T-helper 1 cell treated with Interleukin-12 subunit alpha and Interleukin-12 subunit beta and Interleukin-4 antibody, amounts not matched to agents 30 μg/mL and 1 μg/mL, for 36 hours (primary cell): ENCODE measurements around the gene LRRIQ1.

Experiments
- H3K27ac Mint-ChIP-seq: one replicate; pipeline ENCODE4 v1.8.0; 2021; ENCODE audit warnings: mild to moderate bottlenecking, mixed read lengths
- H3K27me3 Mint-ChIP-seq: one replicate; pipeline ENCODE4 v1.8.0; 2021; ENCODE audit warnings: low read depth, mixed read lengths
- H3K36me3 Mint-ChIP-seq: one replicate; pipeline ENCODE4 v1.8.0; 2021; ENCODE audit warnings: low read depth, mixed read lengths
- H3K4me1 Mint-ChIP-seq: one replicate; pipeline ENCODE4 v1.8.0; 2021; ENCODE audit warnings: low read depth, mixed read lengths
- H3K4me3 Mint-ChIP-seq: one replicate; pipeline ENCODE4 v1.8.0; 2021; ENCODE audit warnings: mild to moderate bottlenecking, moderate library complexity, mixed read lengths
- H3K9me3 Mint-ChIP-seq: one replicate; pipeline ENCODE4 v1.8.0; 2021; ENCODE audit warnings: mixed read lengths

Gene LRRIQ1

DNA sequence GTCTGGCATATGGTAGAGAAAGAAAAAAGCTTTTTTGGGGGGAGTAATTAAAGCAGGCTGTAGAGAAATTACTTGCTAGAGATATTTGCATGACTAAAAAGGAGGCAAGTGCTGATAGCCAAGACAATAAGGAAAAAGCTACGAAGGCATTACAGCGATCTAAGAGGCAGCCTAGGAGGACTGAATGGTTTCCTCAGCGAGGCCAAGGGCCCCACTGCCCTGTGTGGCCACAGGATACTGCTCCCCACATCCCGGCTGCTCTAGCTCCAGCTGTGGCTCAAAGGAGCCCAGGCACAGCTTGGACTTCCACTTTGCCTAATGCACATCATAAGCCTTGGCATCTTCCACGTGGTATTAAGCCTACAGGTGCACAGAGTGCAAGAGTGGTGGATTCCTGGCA lies 53.6 kb downstream of the LRRIQ1 start:
- no peaks in the 10 kb centered on the region for H3K4me1 Mint-ChIP-seq
- H3K9me3 Mint-ChIP-seq: no peaks in the 10 kb centered on the region

DNA sequence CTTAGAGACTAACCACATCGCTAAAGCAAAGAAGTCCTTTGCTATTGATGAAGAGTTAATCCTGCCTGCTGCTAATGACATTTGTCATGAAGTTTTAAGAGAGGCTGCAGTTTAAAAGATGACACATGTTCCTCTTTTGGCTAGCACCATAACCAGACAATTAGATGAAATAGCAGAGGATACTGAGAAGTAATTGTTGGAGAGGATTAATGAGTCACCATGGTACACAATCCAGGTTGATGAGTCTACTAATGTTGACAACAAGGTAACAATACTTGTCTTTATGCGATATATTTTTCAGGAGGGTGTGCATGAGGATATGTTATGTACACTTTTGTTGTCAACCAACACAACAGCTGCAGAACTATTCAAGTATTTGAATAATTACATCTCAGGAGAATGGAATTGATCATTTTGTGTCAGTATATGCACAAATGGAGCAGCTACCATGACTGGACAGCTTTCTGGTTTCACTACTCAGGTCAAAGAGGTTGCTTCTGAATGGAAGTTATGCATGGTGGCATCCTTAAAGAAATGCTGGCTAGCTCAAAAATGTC lies 56.7 kb downstream of the LRRIQ1 start:
- Mint-ChIP-seq H3K4me1 (no peaks in the 10 kb centered on the region), H3K9me3 (no peaks in the 10 kb centered on the region), H3K27ac (no peak overlapping the region), H3K36me3 (no peaks in the 10 kb centered on the region), H3K4me3 (no peak overlapping the region), H3K27me3 (no peaks in the 10 kb centered on the region)

More for the DNA sequence above, 53.6 kb downstream of the LRRIQ1 start:
- Mint-ChIP-seq H3K36me3 (no peaks in the 10 kb centered on the region), H3K4me3 (no peak overlapping the region), H3K27me3 (no peaks in the 10 kb centered on the region), H3K27ac (no peak overlapping the region)

DNA sequence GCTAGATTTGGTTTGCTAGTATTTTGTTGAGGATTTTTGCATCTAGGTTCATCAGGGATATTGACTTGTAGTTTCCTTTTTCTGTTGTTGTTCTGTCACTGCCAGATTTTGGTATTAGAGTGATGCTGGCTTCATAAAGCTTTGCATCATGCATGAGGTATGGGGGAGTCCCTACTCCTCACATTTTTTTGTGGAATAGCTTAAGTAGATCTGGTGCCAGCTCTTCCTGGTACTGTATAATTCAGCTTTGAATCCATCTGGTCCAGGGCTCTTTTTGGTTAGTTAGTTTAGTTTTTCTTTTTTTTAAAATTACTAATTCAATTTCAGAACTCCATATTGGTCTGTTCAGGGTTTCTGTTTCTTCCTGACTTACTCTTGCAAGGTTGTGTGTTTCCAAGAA lies 59.4 kb downstream of the LRRIQ1 start:
- H3K27ac Mint-ChIP-seq: no peak overlapping the region
- no peak overlapping the region for H3K4me3 Mint-ChIP-seq
- no peaks in the 10 kb centered on the region for H3K9me3 Mint-ChIP-seq
- no peaks in the 10 kb centered on the region for H3K27me3 Mint-ChIP-seq
- no peaks in the 10 kb centered on the region for H3K36me3 Mint-ChIP-seq
- H3K4me1 Mint-ChIP-seq: no peaks in the 10 kb centered on the region

DNA sequence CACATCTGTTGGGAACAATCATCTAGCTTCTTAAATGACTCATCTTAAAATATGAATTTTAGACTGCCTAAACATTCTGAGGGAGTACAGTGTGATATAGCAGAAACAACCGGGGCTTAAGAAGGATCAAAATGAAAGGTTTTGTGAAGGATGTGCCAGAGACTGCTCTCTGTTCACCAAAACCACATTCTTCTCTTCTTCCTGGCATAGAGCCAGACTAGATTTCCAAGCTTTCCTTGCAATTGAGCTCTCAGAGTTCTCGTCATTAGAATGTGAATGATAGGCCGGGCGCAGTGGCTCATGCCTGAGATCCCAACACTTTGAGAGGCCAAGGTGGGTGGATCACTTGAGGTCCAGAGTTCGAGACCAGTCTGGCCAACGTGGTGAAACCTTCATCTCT lies 94.5 kb downstream of the LRRIQ1 start:
- no peaks in the 10 kb centered on the region for H3K4me1 Mint-ChIP-seq
- H3K36me3 Mint-ChIP-seq: no peaks in the 10 kb centered on the region
- H3K4me3 Mint-ChIP-seq: no peak overlapping the region
- no peaks in the 10 kb centered on the region for H3K9me3 Mint-ChIP-seq
- H3K27me3 Mint-ChIP-seq: no peaks in the 10 kb centered on the region
- no peak overlapping the region for H3K27ac Mint-ChIP-seq

DNA sequence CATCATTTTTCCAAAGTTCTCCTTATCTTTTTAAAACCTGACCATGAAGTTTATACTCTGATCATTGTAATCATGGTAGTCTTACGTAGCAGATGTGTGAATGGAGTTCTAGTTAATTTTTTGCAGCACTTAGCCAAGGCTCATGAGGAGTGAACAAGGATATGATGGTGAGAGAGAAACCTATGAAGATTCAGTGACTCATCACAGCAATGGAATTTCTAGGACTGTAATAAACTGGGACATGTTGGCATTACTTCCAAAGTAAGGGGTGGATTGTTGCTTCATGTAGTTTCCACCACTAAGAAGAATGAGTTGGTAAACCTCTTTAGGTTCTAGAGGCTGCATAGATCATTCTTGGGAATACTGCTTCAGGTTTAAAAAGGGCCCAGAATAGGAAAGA lies 102.7 kb downstream of the LRRIQ1 start:
- Mint-ChIP-seq H3K4me1 (no peaks in the 10 kb centered on the region), H3K27ac (no peak overlapping the region), H3K9me3 (no peaks in the 10 kb centered on the region), H3K4me3 (no peak overlapping the region), H3K36me3 (no peaks in the 10 kb centered on the region), H3K27me3 (no peaks in the 10 kb centered on the region)

DNA sequence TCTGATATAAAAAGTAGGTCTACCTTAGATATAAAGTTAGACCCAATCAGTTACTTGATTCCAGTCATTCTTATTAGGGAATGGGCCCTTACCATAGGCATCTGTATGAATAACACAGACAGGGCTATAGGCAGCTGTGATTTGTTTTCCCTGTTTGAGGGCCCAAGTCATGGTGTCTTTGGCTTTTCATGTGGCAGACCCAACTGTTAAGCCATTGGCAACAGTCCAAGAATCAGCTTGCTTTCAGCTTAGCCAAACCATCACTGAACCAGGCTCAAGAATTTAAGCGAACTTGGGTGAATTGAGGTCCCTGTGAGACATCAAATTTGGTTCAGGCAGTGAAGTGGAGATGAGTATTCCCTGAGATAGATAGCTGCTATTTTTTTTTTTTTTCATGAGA lies 111.2 kb downstream of the LRRIQ1 start:
- H3K27me3 Mint-ChIP-seq: no peaks in the 10 kb centered on the region
- no peaks in the 10 kb centered on the region for H3K36me3 Mint-ChIP-seq
- no peak overlapping the region for H3K27ac Mint-ChIP-seq
- no peak overlapping the region for H3K4me3 Mint-ChIP-seq
- no peaks in the 10 kb centered on the region for H3K4me1 Mint-ChIP-seq
- H3K9me3 Mint-ChIP-seq: no peaks in the 10 kb centered on the region

DNA sequence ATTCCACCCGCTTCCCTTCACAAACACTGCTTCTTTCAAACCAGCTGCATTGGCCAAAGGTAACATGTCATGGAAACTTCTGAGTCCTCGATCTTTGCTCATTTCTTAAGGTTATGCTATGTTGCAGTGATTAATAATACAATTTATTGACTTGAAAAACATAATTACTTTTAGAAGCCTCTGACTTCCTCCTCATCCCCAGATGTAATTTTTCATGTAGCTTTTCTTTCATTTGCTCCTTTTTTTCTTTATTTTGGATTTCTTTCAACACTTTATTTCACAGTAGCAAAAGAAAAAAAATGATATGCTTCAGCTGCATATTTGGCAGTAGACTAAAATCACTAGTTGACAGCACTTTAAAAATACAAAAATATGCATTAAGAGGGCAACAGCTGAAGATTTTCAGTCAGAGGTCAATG lies 116.2 kb downstream of the LRRIQ1 start:
- no peak overlapping the region for H3K4me3 Mint-ChIP-seq
- H3K36me3 Mint-ChIP-seq: no peaks in the 10 kb centered on the region
- no peak overlapping the region for H3K27ac Mint-ChIP-seq
- H3K27me3 Mint-ChIP-seq: no peaks in the 10 kb centered on the region
- no peaks in the 10 kb centered on the region for H3K9me3 Mint-ChIP-seq
- no peaks in the 10 kb centered on the region for H3K4me1 Mint-ChIP-seq

DNA sequence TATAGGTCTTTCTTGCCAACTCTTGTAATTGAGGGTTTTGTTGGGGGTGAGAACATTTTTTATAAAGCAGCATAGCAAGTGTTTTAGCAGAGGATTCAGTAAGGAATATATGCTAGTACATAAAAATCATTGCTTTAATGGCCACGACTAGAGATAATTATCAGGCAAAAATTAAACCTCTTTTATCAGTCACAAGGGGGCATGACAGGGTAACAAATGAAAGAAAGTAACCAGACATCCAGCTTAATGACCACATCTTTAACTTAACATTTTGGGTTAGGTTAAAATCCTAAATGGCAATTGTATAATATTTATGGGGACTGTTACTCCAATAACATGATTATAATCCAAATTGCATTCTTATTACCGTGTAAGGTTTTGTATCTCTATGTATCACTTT lies 119.6 kb downstream of the LRRIQ1 start:
- H3K36me3 Mint-ChIP-seq: no peaks in the 10 kb centered on the region
- no peak overlapping the region for H3K4me3 Mint-ChIP-seq
- H3K9me3 Mint-ChIP-seq: no peaks in the 10 kb centered on the region
- no peaks in the 10 kb centered on the region for H3K4me1 Mint-ChIP-seq
- H3K27ac Mint-ChIP-seq: no peak overlapping the region
- no peaks in the 10 kb centered on the region for H3K27me3 Mint-ChIP-seq

DNA sequence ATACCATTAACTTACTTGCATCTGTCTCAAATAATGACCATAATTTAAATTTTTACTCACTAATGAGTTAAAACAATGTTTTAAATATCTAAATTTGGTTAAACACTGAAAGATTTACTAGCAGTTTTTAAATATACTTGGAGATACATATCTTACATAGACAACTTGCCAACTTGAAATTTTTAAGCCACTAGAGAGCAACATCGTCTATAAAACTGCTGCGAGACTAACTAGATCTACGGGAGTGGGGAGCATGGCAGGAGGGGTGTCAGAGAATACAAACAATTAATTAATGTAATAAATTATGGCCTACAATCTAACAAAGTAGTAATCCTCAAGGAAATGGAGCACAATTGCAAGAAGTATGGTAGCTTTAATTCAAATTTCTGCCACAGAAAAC lies 120.4 kb downstream of the LRRIQ1 start:
- Mint-ChIP-seq H3K27me3 (no peaks in the 10 kb centered on the region), H3K9me3 (no peaks in the 10 kb centered on the region), H3K4me1 (no peaks in the 10 kb centered on the region), H3K27ac (no peak overlapping the region), H3K36me3 (no peaks in the 10 kb centered on the region), H3K4me3 (no peak overlapping the region)

DNA sequence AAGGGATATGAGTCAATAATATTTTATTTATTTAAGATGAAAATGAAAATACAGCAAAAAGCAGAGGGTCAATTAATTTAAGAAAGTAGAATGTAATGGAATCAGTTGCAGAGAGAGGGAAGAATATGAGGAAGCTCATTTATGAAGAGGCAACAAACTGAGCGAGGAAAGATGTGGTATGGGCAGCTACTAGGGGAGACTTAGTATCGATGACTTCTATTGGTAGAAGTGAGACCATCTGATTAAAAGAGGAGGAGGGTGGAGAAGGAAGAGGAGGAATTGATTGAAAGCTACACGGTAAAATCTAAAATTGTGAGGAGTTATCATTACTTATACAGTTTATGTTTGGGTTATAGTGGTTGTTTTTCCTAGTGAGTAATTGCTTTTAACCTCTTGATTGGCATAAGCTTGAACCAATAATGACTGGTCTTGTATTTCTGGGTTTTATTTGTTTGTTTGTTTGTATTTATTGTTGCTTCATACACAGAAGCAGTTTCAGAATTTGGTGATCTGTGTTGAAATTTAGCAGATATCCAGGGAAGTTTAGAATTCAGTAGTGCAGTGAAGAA lies 121.0 kb downstream of the LRRIQ1 start:
- no peak overlapping the region for H3K4me3 Mint-ChIP-seq
- no peaks in the 10 kb centered on the region for H3K4me1 Mint-ChIP-seq
- no peaks in the 10 kb centered on the region for H3K9me3 Mint-ChIP-seq
- no peaks in the 10 kb centered on the region for H3K36me3 Mint-ChIP-seq
- H3K27ac Mint-ChIP-seq: no peak overlapping the region
- no peaks in the 10 kb centered on the region for H3K27me3 Mint-ChIP-seq

DNA sequence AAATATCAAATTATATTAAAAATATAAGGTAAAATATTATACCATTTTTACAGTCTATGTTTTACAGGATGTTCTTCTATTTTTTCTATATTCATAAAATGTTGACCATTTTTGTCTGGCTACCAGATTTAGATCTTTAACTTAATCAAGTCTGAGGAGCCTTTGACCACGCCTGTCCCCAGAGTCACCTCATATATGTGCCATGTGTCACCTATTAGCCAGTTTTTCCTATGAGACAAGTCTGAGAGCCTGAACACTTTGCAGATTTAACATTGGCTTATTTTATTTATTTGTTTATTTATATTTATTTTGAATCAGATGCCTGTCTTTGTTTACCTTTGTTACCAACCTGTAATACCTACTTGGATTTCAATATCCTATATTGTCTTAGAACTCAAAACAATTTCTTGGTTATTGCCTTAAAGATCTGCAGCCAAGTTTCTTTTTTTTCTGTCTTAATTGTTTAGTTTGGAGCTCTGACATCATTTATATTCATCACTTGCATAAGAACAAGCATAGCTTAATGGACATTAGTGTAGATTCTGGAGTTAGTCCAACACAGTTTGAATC lies 127.7 kb downstream of the LRRIQ1 start:
- no peaks in the 10 kb centered on the region for H3K4me1 Mint-ChIP-seq
- H3K36me3 Mint-ChIP-seq: no peaks in the 10 kb centered on the region
- H3K27me3 Mint-ChIP-seq: no peaks in the 10 kb centered on the region
- H3K4me3 Mint-ChIP-seq: no peak overlapping the region
- H3K9me3 Mint-ChIP-seq: no peaks in the 10 kb centered on the region
- no peak overlapping the region for H3K27ac Mint-ChIP-seq

DNA sequence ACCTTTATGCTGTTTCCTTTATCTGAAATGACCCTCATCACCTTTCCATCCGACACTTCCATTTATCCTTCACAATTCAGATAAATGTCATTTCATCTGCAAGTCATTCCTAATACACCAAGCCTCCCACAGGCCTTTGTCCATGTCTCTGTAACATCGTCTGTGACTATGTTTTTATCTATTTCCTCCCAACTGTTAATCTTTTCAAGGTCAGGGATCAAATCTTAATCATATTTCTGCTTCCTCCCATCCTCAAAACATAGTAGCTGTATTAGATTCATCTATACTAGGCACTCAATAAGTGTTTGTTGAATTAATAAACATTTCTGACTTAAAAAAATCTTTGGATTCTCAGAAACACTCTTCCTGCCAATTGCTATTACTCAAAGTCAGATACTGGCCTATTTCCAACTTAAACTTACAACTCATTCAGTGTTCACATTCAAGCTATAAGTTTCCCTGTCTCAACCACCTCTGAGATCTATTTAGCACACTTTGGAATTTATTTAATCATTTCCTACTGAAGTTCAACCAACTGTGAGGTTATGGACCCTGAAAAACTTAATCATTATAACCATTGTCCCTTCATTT lies 143.6 kb downstream of the LRRIQ1 start:
- no peaks in the 10 kb centered on the region for H3K27me3 Mint-ChIP-seq
- no peak overlapping the region for H3K4me3 Mint-ChIP-seq
- H3K36me3 Mint-ChIP-seq: no peaks in the 10 kb centered on the region
- H3K27ac Mint-ChIP-seq: no peak overlapping the region
- no peaks in the 10 kb centered on the region for H3K9me3 Mint-ChIP-seq
- H3K4me1 Mint-ChIP-seq: no peaks in the 10 kb centered on the region

DNA sequence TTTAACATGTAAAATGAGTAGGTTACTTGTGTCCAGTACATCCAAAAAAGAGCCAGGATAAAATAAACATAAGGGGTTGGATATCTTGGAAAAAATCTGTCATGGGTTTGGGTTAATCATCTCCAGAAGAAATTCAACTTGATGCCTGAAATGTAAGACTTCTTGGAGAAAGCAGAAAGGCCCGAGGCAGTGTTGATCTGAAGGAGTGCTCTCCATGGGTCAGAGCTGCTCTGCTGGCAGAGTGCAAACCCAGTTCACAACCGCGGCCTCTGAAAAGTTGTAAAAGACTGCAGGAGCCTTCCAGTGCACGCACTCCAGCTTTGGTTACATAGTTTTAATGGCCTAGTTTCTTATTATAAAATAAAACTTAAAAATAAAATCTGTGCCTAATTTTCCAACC lies 146.5 kb downstream of the LRRIQ1 start:
- Mint-ChIP-seq H3K4me1 (no peaks in the 10 kb centered on the region), H3K27ac (no peak overlapping the region), H3K9me3 (no peaks in the 10 kb centered on the region), H3K27me3 (no peaks in the 10 kb centered on the region), H3K4me3 (no peak overlapping the region), H3K36me3 (no peaks in the 10 kb centered on the region)

DNA sequence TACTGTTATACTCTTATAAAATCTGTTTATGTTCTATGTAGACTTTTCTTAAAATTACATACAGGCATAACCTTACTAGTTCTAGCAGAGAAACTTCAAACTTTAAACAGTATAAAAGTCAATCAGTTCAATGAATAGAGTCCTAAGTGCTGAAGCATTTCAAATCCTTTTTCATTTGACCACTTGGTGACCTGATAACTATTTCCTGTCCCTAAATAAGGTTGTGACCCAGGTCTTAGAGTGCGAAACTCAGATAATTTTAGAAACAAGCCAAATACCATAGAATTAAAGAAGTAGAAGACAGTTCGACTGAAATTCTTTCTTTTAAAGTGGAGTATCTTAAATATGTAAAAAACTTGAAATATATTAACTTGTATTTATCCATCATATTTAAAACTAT lies 147.7 kb downstream of the LRRIQ1 start:
- no peaks in the 10 kb centered on the region for H3K27me3 Mint-ChIP-seq
- no peaks in the 10 kb centered on the region for H3K4me1 Mint-ChIP-seq
- no peaks in the 10 kb centered on the region for H3K36me3 Mint-ChIP-seq
- H3K27ac Mint-ChIP-seq: no peak overlapping the region
- no peaks in the 10 kb centered on the region for H3K9me3 Mint-ChIP-seq
- H3K4me3 Mint-ChIP-seq: no peak overlapping the region

DNA sequence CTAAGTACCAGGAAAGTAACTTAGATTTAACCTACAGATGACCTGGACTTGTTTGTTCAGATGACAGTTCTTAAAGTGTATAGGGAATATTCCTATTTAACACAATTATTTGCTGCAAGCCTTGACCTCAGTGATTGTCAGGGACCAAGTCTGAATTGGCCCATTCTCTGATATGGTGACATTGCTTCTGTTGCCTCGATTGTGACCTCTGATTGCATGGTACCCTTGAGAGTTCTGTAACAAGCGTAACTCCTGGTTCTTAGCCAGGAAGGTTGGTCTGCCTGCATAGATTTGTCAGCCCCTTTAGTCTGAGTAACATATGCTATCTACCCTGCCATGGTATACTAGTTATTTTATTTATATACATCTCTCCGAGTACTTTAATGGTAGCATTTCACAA lies 150.1 kb downstream of the LRRIQ1 start:
- Mint-ChIP-seq H3K27ac (no peak overlapping the region), H3K27me3 (no peaks in the 10 kb centered on the region), H3K9me3 (no peaks in the 10 kb centered on the region), H3K4me3 (no peak overlapping the region), H3K4me1 (no peaks in the 10 kb centered on the region), H3K36me3 (no peaks in the 10 kb centered on the region)
